CD4-positive, alpha-beta T cell (primary cell): Measurements from ENCODE around the gene PDE7B. TPM values are rescaled to one million over a fixed set of nuclear protein-coding genes. Genes with fewer than 3 reads are reported as not detected.

Source experiments
- ATAC-seq: fragments of 200-7000 bp; cut with Tn5 transposase; one replicate; pipeline ENCODE4 v1.10.0; 2022; ENCODE audit warnings: mild to moderate bottlenecking; ENCODE audit not compliant: poor library complexity
- CTCF ChIA-PET: fragments of 350-600 bp; sonication (Branson Sonifier 250); formaldehyde crosslinking; loops from one replicate; lab custom pipeline; 2021; ENCODE audit warnings: antibody characterized with exemption, inconsistent platforms; lab: Charles Lee
- POLR2A ChIA-PET: fragments of 350-600 bp; sonication (Branson Sonifier 250); formaldehyde crosslinking; loops from one replicate; lab custom pipeline; 2021; ENCODE audit warnings: antibody characterized with exemption, inconsistent platforms; lab: Charles Lee
- DNase-seq, 14 experiments: peaks; one replicate each; pipeline ENCODE4 v3.0.0-alpha.2; 2013 to 2020; ENCODE audit warnings: mixed read lengths in 2 of 14
- H3K27ac ChIP-seq, 2 donors: one replicate each; pipeline versions ENCODE4 v1.5.1 to v1.7.0; 2013; ENCODE audit warnings: low read length in 2 of 2, low read depth in 1 of 2, mild to moderate bottlenecking in 1 of 2
- H3K27me3 ChIP-seq, 2 experiments: 1 replicate in 1 of 2; 2 replicates in 1 of 2; pipeline versions ENCODE4 v1.6.1 to v1.7.0; 2013; ENCODE audit warnings: low read length in 2 of 2, control low read depth in 1 of 2, mild to moderate bottlenecking in 1 of 2, moderate library complexity in 1 of 2; ENCODE audit not compliant: insufficient read depth in 2 of 2, control insufficient read depth in 1 of 2
- H3K36me3 ChIP-seq: one replicate; pipeline ENCODE4 v1.6.1; 2013; ENCODE audit warnings: low read length, control low read depth; ENCODE audit not compliant: insufficient read depth
- H3K4me1 ChIP-seq: one replicate; pipeline ENCODE4 v1.6.1; 2013; ENCODE audit warnings: low read length, control low read depth; ENCODE audit not compliant: insufficient read depth
- H3K4me3 ChIP-seq: one replicate; pipeline ENCODE4 v1.5.1; 2013; ENCODE audit warnings: mild to moderate bottlenecking, low read length, moderate library complexity
- H3K9me3 ChIP-seq, 2 experiments: 1 replicate in 1 of 2; 2 replicates in 1 of 2; pipeline versions ENCODE4 v1.6.1 to v1.7.0; 2013; ENCODE audit warnings: low read length in 2 of 2, mild to moderate bottlenecking in 2 of 2, control low read depth in 1 of 2, moderate library complexity in 1 of 2; ENCODE audit not compliant: control insufficient read depth in 1 of 2, insufficient read depth in 1 of 2
- H3K27ac Mint-ChIP-seq: one replicate; pipeline ENCODE4 v1.8.0; 2020; ENCODE audit warnings: mixed read lengths
- H3K27me3 Mint-ChIP-seq: one replicate; pipeline ENCODE4 v1.8.0; 2021; ENCODE audit warnings: mixed read lengths
- H3K36me3 Mint-ChIP-seq: one replicate; pipeline ENCODE4 v1.8.0; 2021; ENCODE audit warnings: low read depth, mixed read lengths
- H3K4me1 Mint-ChIP-seq: one replicate; pipeline ENCODE4 v1.8.0; 2021; ENCODE audit warnings: low read depth, mixed read lengths
- H3K4me3 Mint-ChIP-seq: one replicate; pipeline ENCODE4 v1.8.0; 2020; ENCODE audit warnings: mild to moderate bottlenecking, mixed read lengths
- H3K9me3 Mint-ChIP-seq: one replicate; pipeline ENCODE4 v1.8.0; 2020; ENCODE audit warnings: mixed read lengths
- intact Hi-C, 2 experiments: fragments of 100-400 bp; cut with DNase I in 1 of 2; cut with micrococcal nuclease in 1 of 2; formaldehyde crosslinking; loops; one replicate each; pipeline versions ENCODE4 v1.15.1 to v1.9.0; 2023 to 2025; cut with DNase I, micrococcal nuclease
- total RNA-seq, 174 experiments: library from RNA in 2 of 174; stranded (reverse) in 2 of 174; gene quantifications; one replicate each; pipeline ENCODE4 v1.2.3 and lab custom pipeline; 2021 to 2026
- TF ChIP-seq, protein P1 (sequence below): fragments of 200-600 bp; IDR thresholded peaks from one replicate; pipeline ENCODE4 v1.8.0; 2022; ENCODE audit warnings: antibody characterized with exemption, mild to moderate bottlenecking

The PDE7B gene
- total RNA-seq, 2 experiments from 2014 or later, result 0.25 to 0.34 TPM

GRCh38 chr6:136150961-136151360 is 299.5 kb downstream of the PDE7B start:
- Histone ChIP-seq H3K36me3 (no peaks in the 10 kb centered on the region), H3K27me3 (no peaks in the 10 kb centered on the region), H3K4me1 (no peaks in the 10 kb centered on the region), H3K4me3 (no peak overlapping the region), H3K27ac (no peak overlapping the region), H3K9me3 (no peaks in the 10 kb centered on the region)
- ChIA-PET POLR2A (no interaction called here), CTCF (no interaction called here)
- Mint-ChIP-seq H3K27me3 (no peaks in the 10 kb centered on the region), H3K4me3 (no peak overlapping the region), H3K27ac (no peak overlapping the region), H3K9me3 (no peaks in the 10 kb centered on the region), H3K4me1 (no peaks in the 10 kb centered on the region), H3K36me3 (peaks cover 4% of the 10 kb centered on the region)
- TF ChIP-seq, protein P1, sequence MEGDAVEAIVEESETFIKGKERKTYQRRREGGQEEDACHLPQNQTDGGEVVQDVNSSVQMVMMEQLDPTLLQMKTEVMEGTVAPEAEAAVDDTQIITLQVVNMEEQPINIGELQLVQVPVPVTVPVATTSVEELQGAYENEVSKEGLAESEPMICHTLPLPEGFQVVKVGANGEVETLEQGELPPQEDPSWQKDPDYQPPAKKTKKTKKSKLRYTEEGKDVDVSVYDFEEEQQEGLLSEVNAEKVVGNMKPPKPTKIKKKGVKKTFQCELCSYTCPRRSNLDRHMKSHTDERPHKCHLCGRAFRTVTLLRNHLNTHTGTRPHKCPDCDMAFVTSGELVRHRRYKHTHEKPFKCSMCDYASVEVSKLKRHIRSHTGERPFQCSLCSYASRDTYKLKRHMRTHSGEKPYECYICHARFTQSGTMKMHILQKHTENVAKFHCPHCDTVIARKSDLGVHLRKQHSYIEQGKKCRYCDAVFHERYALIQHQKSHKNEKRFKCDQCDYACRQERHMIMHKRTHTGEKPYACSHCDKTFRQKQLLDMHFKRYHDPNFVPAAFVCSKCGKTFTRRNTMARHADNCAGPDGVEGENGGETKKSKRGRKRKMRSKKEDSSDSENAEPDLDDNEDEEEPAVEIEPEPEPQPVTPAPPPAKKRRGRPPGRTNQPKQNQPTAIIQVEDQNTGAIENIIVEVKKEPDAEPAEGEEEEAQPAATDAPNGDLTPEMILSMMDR, result no peak
- ATAC-seq, result no peak
- intact Hi-C loops, result no loop called here
- DNase-seq, result no peak

DNA sequence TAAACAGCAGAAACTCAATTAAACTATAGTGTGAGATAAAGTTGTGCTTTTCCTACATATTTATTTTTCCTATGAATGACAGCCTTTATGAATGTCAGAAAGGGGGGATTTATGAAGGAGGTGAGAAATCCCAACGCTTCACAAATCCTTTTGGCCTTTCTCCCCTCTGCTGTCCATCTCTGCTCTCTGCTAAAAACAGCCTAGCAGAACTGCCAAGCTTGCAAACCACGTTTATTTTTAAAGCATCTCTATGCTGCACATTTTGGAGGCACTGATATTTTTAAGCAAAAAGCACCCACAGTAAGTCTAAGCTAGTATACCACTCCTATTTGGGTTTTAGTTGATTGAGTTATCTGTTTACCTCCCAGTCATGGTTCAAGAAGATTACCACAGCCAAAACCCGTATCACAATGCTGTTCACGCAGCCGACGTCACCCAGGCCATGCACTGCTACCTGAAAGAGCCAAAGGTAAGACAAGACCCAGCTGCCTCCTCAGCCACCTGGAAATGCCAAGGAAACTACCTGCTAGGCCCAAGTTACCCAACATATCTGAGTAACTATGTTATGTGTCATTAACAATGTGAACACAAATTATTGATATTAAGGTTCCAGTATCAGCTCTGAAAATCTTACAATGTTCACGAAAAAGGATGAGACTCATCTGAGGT is 302.3 kb downstream of the PDE7B start:
- Histone ChIP-seq H3K27ac (no peak overlapping the region), H3K4me3 (no peak overlapping the region), H3K9me3 (no peaks in the 10 kb centered on the region), H3K27me3 (no peaks in the 10 kb centered on the region), H3K36me3 (no peaks in the 10 kb centered on the region), H3K4me1 (no peaks in the 10 kb centered on the region)
- Mint-ChIP-seq H3K4me1 (no peaks in the 10 kb centered on the region), H3K27ac (no peak overlapping the region), H3K27me3 (no peaks in the 10 kb centered on the region), H3K4me3 (no peak overlapping the region), H3K9me3 (no peaks in the 10 kb centered on the region), H3K36me3 (no peaks in the 10 kb centered on the region)
- intact Hi-C loops, result no loop called here
- ATAC-seq, result no peak
- ChIA-PET POLR2A (no interaction called here), CTCF (no interaction called here)
- DNase-seq, result no peak
- TF ChIP-seq, protein P1, result no peak

DNA sequence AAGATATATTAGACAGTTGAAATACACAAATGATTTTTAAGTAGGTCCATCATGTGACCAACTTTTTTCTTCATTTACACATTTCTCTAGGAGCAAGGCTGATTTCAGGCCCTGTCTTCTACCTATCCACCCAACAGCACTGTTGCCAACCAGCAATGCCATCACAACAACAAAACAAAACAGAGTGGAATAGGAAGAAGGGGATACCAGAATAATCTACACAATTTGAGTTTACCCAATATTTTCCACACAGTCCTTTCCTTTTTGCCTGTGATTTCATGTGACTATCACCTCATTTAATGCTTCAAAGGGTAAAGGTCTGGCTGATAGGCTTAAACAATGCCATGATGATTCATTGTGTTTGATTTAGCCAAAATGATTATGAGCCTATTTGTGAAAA is 303.7 kb downstream of the PDE7B start:
- no peak overlapping the region for H3K4me3 Mint-ChIP-seq
- H3K9me3 Mint-ChIP-seq, result no peaks in the 10 kb centered on the region
- ChIA-PET POLR2A (no interaction called here), CTCF (no interaction called here)
- Histone ChIP-seq H3K9me3 (no peaks in the 10 kb centered on the region), H3K27me3 (no peaks in the 10 kb centered on the region), H3K36me3 (no peaks in the 10 kb centered on the region), H3K4me1 (no peaks in the 10 kb centered on the region), H3K4me3 (no peak overlapping the region), H3K27ac (no peak overlapping the region)
- no peaks in the 10 kb centered on the region for H3K4me1 Mint-ChIP-seq
- no peak for ATAC-seq
- TF ChIP-seq, protein P1, result no peak
- H3K36me3 Mint-ChIP-seq, result no peaks in the 10 kb centered on the region
- DNase-seq, result no peak
- no peak overlapping the region for H3K27ac Mint-ChIP-seq
- H3K27me3 Mint-ChIP-seq, result no peaks in the 10 kb centered on the region
- intact Hi-C loops, result no loop called here
